ENCODE results near the gene ZNF175.

DNA sequence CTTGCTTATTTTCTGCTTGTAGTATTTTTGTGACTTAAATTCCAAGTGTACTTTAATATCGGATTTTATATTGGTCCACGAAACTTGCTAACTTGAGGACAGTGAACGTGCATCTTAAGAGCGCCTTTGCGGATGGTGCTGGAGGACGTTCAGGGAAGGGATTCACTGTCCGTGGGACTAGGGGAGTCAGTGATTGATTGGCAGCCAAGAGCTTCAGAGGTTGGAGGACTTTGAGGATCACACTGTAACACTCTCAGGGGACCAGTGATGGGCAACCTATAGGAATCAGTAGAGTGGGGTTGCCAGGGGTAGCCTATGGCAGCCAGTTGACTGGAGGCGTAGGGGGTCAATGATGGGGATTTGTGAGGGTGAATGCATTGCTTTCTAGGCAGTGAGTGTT lies 516 bp downstream of the ZNF175 start:
- TF ChIP-seq GATA2 (IDR thresholded peaks at IDR 0.05; ENCODE audit: low read depth, low read length) (no peak), GATA3 (IDR thresholded peaks at IDR 0.05; ENCODE audit: low read depth, low read length) (no peak)
